Inferior parietal cortex (tissue), 1 donor: ENCODE data around the gene CCNE1.
"Not testable (repeated sequence)": the region's sequence is repeated elsewhere in the genome, so short reads cannot be mapped to it uniquely, and the experiment has no call there.

Experiments used
- DNase-seq: peaks from one replicate; pipeline ENCODE4 v3.0.0-alpha.2; 2016; ENCODE audit errors: extremely low spot score

CCNE1 gene

DNA sequence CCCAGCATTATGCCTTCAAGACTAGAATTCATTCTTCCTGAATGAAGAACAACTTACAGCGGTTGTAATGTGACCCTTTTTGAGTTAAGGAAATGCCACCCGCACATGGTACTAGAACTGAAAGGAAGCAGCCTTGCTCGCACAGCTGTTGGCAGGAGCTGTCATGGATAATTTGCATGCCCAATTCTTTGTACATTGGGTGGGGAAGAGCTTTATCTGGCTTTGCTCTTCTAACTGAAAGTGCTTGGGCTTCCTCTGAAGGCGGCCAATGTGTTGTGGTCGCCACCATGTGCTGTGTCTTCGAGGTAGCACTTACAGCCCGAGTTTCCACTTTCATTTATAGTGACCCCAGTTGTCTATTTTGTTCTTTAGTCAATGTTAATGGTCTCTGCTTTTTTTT lies 3.4 kb downstream of the CCNE1 start:
- no peak for DNase-seq

DNA sequence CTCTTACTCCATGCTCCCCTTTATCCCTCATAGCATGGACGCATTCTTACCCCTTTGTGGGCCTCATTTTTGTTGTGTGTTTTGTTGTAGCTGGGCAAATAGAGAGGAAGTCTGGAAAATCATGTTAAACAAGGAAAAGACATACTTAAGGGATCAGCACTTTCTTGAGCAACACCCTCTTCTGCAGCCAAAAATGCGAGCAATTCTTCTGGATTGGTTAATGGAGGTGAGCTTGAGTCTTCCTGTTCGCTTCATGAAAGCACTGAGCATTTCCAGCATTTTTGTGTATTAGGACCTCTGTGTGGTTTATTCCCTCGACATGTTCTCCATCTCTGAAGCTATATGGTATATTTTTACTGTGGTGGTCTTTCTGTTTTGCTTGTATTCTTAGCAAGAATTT lies 5.5 kb downstream of the CCNE1 start:
- DNase-seq: no peak

DNA sequence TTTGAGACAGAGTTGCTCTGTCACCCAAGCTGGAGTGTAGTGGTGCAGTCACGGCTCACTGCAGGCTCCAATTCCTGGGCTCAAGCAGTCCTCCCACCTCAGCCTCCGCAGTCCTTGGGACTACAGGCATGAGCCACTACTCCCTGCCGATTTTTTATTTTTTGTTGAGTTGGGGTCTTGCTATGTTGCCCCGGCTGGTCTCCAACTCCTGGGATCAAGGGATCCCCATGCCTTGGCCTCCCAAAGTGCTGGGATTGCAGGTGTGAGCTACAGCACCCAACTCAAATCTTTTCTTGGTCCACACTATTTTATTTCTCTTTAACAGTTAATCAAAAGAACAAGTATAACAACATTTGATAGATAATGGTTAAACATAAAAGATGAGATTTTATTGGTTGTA lies 7.5 kb downstream of the CCNE1 start:
- DNase-seq: no peak

DNA sequence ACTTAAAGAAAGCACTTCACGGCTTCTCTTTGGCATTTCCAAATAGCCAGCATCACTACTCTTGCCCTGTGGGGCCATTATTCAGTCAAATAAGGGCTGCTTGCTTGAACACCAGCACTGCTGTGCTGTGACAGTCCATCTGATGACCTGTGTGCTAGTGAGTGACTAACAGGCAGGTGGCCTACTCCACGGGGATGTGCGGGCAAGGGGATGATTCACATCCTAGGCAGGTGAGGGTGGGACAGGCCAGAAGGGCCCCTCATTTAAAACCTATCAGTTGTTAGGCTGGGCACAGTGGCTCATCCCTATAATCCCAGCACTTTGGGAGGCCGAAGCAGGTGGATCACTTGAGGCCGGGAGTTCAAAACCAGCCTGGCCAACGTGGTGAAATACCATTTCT lies 8.2 kb downstream of the CCNE1 start:
- DNase-seq: no peak

DNA sequence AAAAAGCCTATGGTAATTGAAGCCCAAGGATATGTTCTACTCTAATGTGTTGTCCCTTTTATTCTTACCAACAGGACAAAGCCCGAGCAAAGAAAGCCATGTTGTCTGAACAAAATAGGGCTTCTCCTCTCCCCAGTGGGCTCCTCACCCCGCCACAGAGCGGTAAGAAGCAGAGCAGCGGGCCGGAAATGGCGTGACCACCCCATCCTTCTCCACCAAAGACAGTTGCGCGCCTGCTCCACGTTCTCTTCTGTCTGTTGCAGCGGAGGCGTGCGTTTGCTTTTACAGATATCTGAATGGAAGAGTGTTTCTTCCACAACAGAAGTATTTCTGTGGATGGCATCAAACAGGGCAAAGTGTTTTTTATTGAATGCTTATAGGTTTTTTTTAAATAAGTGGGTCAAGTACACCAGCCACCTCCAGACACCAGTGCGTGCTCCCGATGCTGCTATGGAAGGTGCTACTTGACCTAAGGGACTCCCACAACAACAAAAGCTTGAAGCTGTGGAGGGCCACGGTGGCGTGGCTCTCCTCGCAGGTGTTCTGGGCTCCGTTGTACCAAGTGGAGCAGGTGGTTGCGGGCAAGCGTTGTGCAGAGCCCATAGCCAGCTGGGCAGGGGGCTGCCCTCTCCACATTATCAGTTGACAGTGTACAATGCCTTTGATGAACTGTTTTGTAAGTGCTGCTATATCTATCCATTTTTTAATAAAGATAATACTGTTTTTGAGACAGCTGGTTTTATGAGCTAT lies 12.0 kb downstream of the CCNE1 start:
- DNase-seq: no peak

DNA sequence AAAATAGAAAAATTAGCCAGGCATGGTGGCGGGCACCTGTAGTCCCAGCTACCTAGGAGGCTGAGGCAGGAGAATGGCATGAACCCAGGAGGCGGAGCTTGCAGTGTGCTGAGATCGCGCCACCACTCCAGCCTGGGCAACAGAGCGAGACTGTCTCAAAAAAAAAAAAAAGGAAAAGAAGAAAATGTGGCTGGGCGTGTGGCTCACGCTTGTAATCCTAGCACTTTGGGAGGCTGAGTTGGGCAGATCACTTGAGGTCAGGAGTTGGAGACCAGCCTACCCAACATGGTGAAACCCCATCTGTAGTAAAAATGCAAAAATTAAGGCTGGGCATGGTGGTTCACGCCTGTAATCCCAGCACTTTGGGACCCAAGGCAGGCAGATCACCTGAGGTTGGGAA lies 13.5 kb downstream of the CCNE1 start:
- not testable (repeated sequence) for DNase-seq

DNA sequence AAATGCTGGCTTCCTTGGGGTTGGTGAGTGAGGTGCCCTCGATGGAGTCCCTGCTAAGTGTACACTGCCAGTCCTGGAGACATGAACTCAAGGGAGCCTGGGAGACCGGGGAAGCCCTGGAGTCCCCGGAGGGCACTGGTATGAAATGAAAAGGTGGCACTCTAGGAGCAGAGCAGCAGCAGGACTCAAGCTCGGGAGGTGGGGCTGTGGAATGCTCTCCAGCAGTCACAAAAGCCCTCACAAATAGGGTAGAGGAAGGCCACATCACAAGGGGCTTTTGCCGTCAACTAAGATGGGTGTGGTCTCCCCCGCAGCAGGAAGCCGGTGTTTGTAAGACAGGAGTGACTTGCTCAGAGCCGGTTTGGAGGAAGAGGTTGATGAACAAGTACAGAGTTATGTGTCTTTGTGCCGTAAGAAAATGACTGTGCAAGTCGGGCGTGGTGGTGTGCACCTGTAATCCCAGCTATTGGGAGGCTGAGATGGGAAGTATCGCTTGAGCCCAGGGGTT lies 19.3 kb downstream of the CCNE1 start:
- no peak for DNase-seq

DNA sequence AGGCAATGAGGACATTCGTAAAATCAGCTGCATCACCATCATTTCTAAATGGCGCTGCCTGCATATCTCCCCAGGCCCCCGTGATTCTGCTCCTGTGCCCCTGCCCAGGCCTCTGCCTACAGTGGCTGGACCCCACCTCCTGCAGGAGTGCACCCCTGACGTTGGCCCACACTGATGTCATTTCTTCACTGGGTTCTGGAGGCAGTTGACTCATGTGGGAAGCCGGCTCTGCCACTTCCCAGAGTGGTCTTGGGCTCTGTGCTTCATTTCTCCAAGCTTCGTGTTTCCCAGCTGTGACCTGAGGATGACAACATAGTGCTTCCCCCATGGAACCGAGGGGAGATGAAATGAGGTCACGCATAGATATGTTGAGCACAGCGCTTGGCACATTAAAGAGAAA lies 19.9 kb downstream of the CCNE1 start:
- no peak for DNase-seq

DNA sequence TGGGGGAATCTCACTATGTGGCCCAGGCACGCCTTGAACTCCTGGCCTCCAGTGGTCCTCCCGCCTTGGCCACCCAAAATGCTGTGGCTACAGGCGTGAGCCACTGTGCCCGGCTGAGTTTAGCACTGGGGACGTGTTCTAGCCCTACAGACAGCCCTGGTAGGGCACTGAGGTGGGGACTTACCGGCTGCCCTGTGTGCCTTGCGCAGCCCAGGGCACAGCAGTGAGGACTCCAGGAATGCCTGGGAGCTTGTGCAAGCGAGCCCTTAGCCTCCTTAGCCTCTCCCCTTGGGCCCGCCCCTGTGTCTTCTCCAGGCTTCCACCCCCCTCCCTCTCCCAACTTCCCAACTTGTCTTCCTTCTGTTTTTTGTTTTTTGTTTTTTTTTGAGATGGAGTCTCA lies 21.0 kb downstream of the CCNE1 start:
- DNase-seq: no peak

DNA sequence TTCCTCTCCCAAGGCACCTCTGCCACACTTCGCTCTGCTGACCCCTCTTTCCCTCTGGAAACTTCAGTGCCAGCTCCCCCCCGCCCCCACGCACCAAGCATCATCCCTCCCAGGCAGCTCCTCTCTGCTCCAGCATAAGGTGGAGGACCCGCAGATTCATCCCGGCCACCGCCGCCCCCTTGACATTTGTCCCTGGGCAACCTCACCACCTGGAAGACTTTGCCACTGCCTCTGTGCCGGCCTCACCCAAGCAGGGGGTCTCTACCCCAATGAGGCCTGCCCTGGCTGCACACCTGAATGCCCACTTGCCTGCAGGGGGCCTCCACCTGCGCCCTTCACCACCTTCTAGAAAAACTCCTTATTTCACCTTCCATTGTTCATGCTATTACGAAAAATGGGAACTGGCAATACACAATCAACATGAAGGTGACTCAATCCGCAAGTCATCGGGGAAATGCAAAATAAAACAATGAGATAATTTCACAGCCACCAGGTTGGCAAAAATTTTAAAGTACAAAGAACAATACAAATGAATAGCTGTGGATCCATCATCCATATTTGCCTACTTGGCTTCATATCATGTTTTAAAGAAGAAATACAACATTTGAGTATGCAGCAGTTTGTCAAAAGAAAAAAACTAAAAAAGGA lies 21.9 kb downstream of the CCNE1 start:
- DNase-seq: no peak

DNA sequence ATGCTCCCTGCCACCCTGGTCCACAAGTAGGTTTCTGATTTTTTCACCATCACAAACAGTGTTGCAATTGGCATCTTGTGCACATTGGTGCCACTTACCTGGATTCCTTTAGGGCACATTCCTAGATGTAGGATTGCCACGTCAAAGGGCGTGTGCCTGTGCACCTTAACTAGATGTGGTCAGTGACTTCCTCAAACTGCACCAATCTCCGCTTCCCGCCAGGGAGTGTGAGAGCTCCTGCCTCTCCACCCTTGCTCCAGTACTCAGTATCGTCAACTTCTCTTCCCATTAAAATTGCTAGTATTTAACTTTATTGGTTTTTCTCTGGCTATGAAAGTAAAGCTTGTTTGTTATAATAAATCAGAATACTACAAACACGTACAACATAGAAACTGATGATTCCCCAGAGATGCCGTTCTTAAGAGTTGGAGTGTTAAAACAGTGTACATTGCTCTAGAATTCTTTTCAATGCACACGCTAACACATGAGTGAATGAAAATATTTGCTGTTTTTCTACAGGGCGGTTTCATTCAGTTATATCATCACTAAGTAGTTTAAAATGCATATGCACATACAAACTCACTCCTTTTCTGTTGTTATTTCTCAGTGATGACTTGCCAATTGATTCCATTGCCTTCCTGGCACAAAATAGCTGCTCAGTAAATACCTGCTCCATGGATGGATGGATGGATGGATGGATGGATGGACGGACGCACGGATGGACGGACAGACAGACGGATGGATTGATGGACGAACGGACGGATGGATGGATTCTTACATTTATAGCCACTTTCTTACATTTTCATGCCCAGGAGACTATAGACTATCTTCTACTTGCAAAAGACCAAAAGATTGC lies 23.4 kb downstream of the CCNE1 start:
- DNase-seq: no peak

DNA sequence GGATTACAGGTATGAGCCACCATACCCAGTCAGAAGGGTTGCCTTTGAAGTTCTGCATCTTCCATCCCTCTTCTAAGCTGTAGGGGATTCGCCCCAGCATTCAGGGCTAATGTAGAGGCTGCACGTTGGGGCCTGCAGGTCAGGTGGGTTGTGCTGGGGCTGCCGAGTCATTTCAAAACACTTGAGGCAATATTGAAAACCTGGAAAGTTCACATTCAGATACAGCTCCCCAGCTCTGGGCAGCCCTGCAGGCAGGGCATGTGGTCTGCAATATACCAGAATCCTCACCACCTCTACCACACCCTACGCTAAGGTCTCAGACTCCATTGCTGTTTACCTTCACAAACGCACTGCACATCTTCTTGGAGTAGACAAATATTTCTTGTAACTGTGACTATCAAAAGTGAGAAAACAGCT lies 24.6 kb downstream of the CCNE1 start:
- no peak for DNase-seq

DNA sequence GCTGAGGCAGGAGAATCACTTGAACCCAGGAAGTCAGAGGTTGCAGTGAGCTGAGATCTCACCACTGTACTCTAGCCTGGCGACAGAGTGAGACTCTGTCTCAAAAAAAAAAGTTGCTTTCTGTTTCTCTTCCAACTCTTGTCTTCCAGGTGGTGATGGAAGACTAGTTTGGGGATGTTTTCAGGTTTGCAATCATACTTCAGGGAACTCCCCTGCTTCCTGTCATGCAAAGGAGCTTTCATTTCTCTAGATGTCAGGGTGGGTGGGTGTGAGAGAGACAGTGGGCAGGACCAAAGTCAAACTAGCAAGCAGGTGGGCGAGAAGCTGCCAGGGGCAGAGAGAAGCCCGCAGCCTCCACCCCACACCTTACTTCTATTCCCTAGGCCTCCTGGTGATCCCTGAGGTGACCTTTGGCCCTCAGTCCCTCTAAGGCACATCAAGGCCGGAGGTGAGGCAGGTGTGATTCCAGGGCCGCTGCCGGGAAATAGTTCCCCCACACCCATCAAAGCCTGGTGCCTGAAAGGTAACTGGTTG lies 25.7 kb downstream of the CCNE1 start:
- no peak for DNase-seq

DNA sequence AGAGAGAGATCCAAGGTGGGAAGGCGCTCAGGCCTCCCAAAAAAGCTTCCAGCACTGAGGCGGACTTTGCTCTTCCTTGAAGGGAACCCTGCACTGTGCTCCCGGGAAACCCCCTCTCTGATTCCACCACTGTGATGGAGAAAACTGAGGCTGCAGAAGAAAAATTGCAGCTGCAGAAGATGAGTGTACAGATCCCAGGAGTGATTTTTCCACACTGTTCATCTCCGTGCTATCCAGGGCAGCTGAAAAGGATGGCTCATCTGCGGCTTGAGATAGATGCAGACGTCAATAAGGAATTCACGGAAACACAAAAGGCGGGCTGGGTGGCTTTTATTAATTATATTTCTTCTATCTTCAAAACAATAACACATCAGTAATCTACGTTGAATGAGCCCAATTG lies 26.2 kb downstream of the CCNE1 start:
- DNase-seq: no peak

DNA sequence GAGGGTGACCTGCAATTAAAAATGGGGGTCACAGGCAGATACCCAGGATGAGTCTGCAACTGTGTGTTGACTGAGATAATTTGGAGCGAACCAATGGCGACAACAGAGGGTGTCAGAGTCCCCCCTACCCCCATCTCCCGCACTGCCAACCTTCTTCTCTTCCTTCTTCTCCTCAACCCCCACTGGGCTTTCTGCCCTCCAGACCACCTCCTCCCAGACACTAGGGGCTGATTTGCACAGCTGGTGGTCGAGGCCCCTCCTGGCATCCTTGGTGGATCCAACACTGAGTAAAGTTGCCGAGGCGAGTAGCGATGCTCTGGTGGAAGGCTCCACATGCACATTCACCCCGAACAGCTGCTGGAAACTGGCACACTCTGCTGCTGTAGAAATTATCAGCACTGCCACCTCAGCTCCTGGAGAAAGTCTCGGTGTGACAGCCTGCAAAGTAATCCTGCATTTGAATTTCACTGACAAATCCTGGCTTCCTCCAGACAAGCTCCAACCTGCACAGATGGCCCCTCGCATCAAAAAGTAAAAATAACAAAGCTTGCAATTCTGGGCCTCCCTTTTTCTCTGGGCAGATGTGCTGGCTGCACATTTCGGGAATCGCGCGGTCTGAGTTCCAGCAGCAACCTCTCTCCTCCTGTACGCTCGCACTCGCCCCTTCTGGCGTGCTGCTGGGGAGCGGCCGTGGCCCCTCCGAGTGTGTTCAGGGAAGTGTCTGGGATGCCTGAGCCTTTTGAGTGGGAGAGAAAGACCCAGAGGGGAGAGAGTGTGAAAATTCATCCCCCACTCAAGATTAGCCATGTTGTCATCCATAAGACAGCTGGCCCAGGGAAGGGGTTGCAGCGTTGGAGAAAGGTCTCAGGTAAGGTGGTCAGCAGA lies 28.5 kb downstream of the CCNE1 start:
- DNase-seq: peak; percentile 25

DNA sequence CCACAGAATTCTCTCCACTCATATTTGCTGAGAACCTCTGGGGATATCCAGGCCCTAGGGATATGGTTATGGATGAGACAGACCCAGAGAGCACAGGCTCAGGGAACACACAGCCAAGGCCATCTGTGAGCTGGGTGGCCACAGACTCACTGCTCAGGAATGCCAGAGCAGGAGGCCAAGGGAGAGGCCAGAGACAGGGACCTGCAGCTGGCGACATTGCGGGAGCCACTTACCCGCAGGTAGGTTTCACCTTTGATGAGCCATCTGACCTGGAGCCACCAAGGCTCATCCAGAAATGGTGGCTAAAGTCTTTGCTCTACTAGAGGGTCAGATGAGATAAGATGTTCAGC lies 29.4 kb downstream of the CCNE1 start:
- DNase-seq: no peak

DNA sequence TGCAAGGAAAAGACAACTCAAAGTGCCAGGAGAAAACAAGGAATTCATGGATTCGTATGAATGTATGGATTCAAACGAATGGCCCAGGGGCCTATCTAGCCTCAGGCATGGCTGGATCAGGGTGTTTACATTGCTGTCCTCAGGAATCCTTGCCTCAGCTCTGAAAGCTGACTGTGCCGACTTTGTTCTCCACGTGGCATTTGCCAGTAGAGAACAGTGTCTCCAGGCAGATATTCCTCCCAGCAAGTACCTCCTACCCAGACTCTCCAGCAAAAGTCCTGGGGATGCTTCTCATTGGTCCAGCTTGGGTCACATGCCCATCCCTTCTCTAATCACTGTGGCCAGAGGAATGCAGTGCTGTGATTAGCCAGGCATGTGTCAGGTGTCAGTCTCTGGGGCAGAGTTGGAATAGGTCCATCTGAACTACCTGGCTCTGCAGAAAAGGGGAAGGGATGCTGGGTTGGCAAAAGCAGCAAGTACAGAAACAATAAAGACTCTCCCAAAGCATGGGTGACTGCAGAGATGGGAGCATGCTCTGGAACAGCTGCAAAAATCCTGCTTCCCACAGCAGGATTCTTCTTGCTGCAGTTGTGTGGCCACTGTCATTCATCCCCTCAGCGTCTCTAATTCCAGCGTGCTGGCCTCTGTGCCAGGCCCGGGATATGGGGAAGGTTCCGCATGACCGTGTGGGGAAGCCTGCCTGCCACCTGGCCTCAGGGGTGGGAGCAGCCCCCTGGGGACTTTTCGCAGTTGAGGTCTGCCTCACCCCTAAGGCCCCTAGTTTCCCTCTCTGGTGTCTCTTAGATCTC lies 30.0 kb downstream of the CCNE1 start:
- peak; percentile 60 for DNase-seq

DNA sequence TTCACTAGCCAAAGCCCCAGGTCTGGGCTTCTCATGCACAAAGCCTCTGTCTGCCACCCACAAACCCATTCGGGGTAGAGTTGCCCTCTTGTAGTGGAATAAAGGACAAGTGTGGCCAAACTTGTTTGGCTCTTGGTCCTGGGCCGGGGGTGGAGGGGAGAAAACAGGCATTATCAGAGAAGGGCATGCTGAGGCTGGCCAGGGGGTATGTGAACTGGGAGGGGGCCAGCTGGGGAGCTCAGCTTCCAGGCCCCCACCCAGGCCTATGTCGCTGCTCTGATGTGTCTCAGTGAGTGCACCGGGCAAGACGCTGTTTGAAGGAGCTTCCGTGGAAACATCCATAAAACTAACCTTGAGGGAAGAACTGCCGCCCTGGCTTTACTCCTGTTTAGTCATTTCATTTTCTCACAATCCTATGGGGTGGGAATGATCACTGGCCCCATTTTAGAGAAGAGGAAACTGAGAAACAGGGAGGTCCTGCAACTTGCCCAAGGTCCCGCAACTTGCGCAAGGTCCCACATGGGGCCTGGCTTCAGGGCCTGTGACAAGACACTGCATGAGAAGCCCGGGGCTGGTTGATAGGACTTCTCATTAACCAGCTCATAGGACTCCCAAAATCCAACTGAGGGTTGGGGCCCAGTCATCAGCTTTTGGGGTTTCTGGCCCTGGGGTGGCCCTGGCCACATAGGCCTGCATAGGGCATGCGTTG lies 30.8 kb downstream of the CCNE1 start:
- no peak for DNase-seq

DNA sequence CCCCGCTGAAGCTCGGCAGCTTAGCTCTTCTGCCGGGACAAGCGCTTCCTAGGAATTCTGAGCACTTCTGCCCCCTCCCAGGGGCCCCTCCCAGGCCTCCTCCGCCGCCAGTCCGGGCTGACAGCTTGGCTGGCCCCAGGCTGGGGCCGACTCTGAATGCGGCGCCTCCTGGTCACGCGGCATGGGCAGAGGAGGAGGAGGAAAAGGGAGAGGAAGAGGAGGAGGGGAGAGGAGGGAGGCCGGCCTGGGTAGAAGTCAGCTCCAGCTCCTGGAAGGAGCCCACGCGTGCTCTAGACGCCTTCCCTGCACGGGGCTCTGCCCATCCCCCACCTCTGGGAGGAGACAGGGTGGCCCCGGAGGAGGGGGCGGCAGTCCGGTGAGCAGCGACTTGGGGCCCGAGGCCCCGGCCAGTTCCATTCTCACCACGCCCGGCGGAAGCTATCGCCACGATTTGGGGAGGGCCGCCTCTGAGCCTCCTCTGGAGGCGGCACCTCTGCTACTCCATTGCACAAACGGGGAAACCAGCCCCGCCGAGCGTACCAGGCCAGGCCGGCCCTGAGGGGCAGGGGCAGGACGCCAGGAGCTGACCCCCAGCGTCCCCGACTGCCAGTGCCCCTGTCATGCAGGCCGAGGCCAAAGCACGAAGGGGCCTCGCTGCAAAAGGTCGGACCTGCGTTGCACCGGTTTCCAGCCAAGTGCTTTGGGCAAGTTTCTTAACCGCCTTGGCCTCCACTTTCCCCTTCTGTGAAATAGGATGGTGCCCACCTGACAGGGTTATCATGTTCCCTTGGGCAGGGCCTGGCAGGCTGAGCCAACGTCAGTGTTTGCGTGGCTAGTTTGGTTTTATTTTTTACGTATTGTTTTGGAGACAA lies 31.6 kb downstream of the CCNE1 start:
- no peak for DNase-seq
